GM12873 (cell line): ENCODE data around the gene LRRC28.

Source experiments
- CTCF ChIP-seq: IDR thresholded peaks from 2 replicates; pipeline ENCODE4 v1.5.1; 2012; ENCODE audit warnings: low read depth, mild to moderate bottlenecking, moderate library complexity, low read length, control low read depth; ENCODE audit not compliant: insufficient read depth; ENCODE audit errors: missing control alignments

Gene LRRC28

GRCh38 chr15:99306694-99307338 lies 55.5 kb downstream of the LRRC28 start:
- no peak for TF ChIP-seq CTCF

- no peak for TF ChIP-seq CTCF
Measured at GRCh38 chr15:99307735-99308134, 56.5 kb downstream of the LRRC28 start.

- TF ChIP-seq CTCF, result no peak
Measured at GRCh38 chr15:99310745-99311144, 59.5 kb downstream of the LRRC28 start.

GRCh38 chr15:99312228-99312627 lies 60.9 kb downstream of the LRRC28 start:
- no peak for TF ChIP-seq CTCF

GRCh38 chr15:99312794-99313193 lies 61.5 kb downstream of the LRRC28 start:
- TF ChIP-seq CTCF, result no peak

- no peak for TF ChIP-seq CTCF
Measured at GRCh38 chr15:99315636-99316035, 64.4 kb downstream of the LRRC28 start.

GRCh38 chr15:99320374-99321215 lies 69.3 kb downstream of the LRRC28 start:
- TF ChIP-seq CTCF, result no peak
